Gastrocnemius medialis (tissue), 4 donors: ENCODE data around the gene DPPA2.

Experiments used
- POLR2A ChIP-seq, 2 donors: fragments of 450-650 bp; IDR thresholded peaks; one replicate each; pipeline ENCODE4 v1.6.1; 2017; ENCODE audit warnings: antibody characterized with exemption in 2 of 2, mild to moderate bottlenecking in 2 of 2, moderate library complexity in 2 of 2
- TF ChIP-seq, protein P1 (sequence below), 5 experiments: fragments of 450-650 bp in 3 of 5; fragments of 200-600 bp in 2 of 5; sonication (generic) in 2 of 5; IDR thresholded peaks in 4 of 5; conservative IDR thresholded peaks in 1 of 5; 1 replicate in 4 of 5; 2 replicates in 1 of 5; pipeline ENCODE4 v1.5.1; 2016 to 2019; ENCODE audit warnings: antibody characterized with exemption in 5 of 5, mild to moderate bottlenecking in 3 of 5, moderate library complexity in 3 of 5

DNA sequence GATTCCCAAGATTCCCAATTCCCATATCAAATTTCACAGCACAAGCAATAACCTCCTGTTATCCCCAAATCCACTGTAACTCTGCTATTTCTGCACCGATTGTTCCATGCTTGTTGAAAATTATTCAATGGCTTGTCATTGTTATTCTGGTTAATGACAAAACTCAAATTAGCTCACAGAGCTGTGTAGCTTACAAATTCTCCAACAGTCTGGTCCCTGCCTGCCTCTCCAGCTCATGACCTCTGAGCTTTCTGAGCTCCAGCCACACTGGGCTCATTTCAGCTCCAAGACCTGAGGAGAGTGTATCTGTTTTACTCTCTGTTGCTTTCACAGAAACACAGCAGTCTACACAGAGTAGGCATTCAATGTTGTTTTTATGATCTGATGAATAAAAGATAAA lies 3.3 kb downstream of the DPPA2 start:
- TF ChIP-seq, protein P1, sequence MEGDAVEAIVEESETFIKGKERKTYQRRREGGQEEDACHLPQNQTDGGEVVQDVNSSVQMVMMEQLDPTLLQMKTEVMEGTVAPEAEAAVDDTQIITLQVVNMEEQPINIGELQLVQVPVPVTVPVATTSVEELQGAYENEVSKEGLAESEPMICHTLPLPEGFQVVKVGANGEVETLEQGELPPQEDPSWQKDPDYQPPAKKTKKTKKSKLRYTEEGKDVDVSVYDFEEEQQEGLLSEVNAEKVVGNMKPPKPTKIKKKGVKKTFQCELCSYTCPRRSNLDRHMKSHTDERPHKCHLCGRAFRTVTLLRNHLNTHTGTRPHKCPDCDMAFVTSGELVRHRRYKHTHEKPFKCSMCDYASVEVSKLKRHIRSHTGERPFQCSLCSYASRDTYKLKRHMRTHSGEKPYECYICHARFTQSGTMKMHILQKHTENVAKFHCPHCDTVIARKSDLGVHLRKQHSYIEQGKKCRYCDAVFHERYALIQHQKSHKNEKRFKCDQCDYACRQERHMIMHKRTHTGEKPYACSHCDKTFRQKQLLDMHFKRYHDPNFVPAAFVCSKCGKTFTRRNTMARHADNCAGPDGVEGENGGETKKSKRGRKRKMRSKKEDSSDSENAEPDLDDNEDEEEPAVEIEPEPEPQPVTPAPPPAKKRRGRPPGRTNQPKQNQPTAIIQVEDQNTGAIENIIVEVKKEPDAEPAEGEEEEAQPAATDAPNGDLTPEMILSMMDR (IDR thresholded peaks at IDR 0.05 in 4 of 5, conservative IDR thresholded peaks at IDR 0.05 in 1 of 5), result no peak
- no peak for TF ChIP-seq POLR2A (IDR thresholded peaks at IDR 0.05)
